ENCODE data around the gene CTIF.

GRCh38 chr18:48750485-48751175 is 211.8 kb downstream of the CTIF start:
- TF ChIP-seq CTCF (IDR thresholded peaks at IDR 0.05; ENCODE audit: low read length) (no peak), EZH2phosphoT487 (IDR thresholded peaks at IDR 0.05; ENCODE audit: low read length) (no peak)

Measured in MM.1S (cell line).